HFFc6 (cell line): ENCODE data around the gene PSME3. TPM values are rescaled to one million over a fixed set of nuclear protein-coding genes. Genes with fewer than 3 reads are reported as not detected.
"Not testable (repeated sequence)": the region's sequence is repeated elsewhere in the genome, so short reads cannot be mapped to it uniquely, and the experiment has no call there.

Source experiments
- DNase-seq: peaks from one replicate; pipeline ENCODE4 v3.0.0-alpha.2; 2018
- H3K27ac Mint-ChIP-seq: 2 replicates; pipeline ENCODE4 v1.8.0; 2020; ENCODE audit warnings: mild to moderate bottlenecking, mixed read lengths
- H3K27me3 Mint-ChIP-seq: 2 replicates; pipeline ENCODE4 v1.8.0; 2021; ENCODE audit warnings: mild to moderate bottlenecking, moderate library complexity, mixed read lengths; ENCODE audit not compliant: insufficient read depth
- H3K36me3 Mint-ChIP-seq: 2 replicates; pipeline ENCODE4 v1.8.0; 2021; ENCODE audit warnings: low read depth, mixed read lengths
- H3K4me1 Mint-ChIP-seq: 2 replicates; pipeline ENCODE4 v1.8.0; 2020; ENCODE audit warnings: low read depth, mixed read lengths
- H3K4me3 Mint-ChIP-seq: 2 replicates; pipeline ENCODE4 v1.8.0; 2020; ENCODE audit warnings: mild to moderate bottlenecking, moderate library complexity, mixed read lengths
- H3K9me3 Mint-ChIP-seq: 2 replicates; pipeline ENCODE4 v1.8.0; 2020; ENCODE audit warnings: mild to moderate bottlenecking, mixed read lengths
- CTCF ChIP-seq: fragments of 200-600 bp; sonication (generic); IDR thresholded peaks from 2 replicates; pipeline ENCODE4 v1.5.0; 2021; ENCODE audit warnings: antibody characterized with exemption, mild to moderate bottlenecking
- total RNA-seq, 6 experiments: library from RNA; stranded (reverse); fragmentation: NEBNext Ultra II Directional; extraction: Animal tissue kit (Norgen Biotek cat#: 25700); gene quantifications; 2 replicates in 1 of 6; 3 replicates in 5 of 6; pipeline ENCODE4 v1.2.3, GENCODE V29; 2021

Gene PSME3
- total RNA-seq, 6 experiments from 2014 or later, result 153 to 184 (median 162) TPM

GRCh38 chr17:42866216-42866615, 33.0 kb downstream of the PSME3 start:
- no peak for TF ChIP-seq CTCF
- H3K4me3 Mint-ChIP-seq, result no peak overlapping the region
- peaks cover 23% of the 10 kb centered on the region for H3K27me3 Mint-ChIP-seq
- H3K27ac Mint-ChIP-seq, result no peak overlapping the region
- H3K4me1 Mint-ChIP-seq, result peaks cover 11% of the 10 kb centered on the region
- H3K9me3 Mint-ChIP-seq, result peaks cover 15% of the 10 kb centered on the region
- DNase-seq, result no peak
- no peaks in the 10 kb centered on the region; the same call in 1 of the 2 replicates for H3K36me3 Mint-ChIP-seq

GRCh38 chr17:42866631-42867575, 33.7 kb downstream of the PSME3 start:
- Mint-ChIP-seq H3K9me3 (peaks cover 21% of the 10 kb centered on the region), H3K27ac (no peak overlapping the region), H3K36me3 (peaks cover 6% of the 10 kb centered on the region)

GRCh38 chr17:42867694-42868261, 34.6 kb downstream of the PSME3 start:
- H3K27me3 Mint-ChIP-seq, result peaks cover 30% of the 10 kb centered on the region
- H3K36me3 Mint-ChIP-seq, DNase-seq, H3K4me3 Mint-ChIP-seq, H3K27ac Mint-ChIP-seq: not testable (repeated sequence)
- H3K9me3 Mint-ChIP-seq, result peaks cover 21% of the 10 kb centered on the region
- peaks cover 11% of the 10 kb centered on the region for H3K4me1 Mint-ChIP-seq

More at GRCh38 chr17:42866631-42867575, 33.7 kb downstream of the PSME3 start:
- Mint-ChIP-seq H3K4me1 (peaks cover 11% of the 10 kb centered on the region), H3K27me3 (peaks cover 29% of the 10 kb centered on the region), H3K4me3 (no peak overlapping the region)
- TF ChIP-seq CTCF, result no peak
- DNase-seq, result no peak

GRCh38 chr17:42868338-42868737, 35.1 kb downstream of the PSME3 start:
- Mint-ChIP-seq H3K36me3 (peaks cover 6% of the 10 kb centered on the region), H3K27me3 (peaks cover 35% of the 10 kb centered on the region), H3K4me3 (no peak overlapping the region), H3K9me3 (peaks cover 21% of the 10 kb centered on the region), H3K27ac (no peak overlapping the region), H3K4me1 (peaks cover 11% of the 10 kb centered on the region)
- no peak for DNase-seq
- TF ChIP-seq CTCF, result no peak

- peaks cover 43% of the 10 kb centered on the region for H3K27me3 Mint-ChIP-seq
- TF ChIP-seq CTCF, result no peak
- peaks cover 6% of the 10 kb centered on the region for H3K36me3 Mint-ChIP-seq
- no peak for DNase-seq
- H3K9me3 Mint-ChIP-seq, result peaks cover 21% of the 10 kb centered on the region
- H3K27ac Mint-ChIP-seq, result no peak overlapping the region
- no peaks in the 10 kb centered on the region for H3K4me1 Mint-ChIP-seq
- no peak overlapping the region for H3K4me3 Mint-ChIP-seq
Measured at GRCh38 chr17:42871647-42872046, 38.5 kb downstream of the PSME3 start.
